B cell (primary cell): ENCODE measurements around the gene SMIM5.

Experiments used
- EZH2 ChIP-seq: IDR thresholded peaks from 2 replicates; pipeline ENCODE4 v1.6.1; 2012; ENCODE audit warnings: borderline replicate concordance, low read depth, mild to moderate bottlenecking, moderate library complexity, low read length; ENCODE audit not compliant: insufficient read depth, poor library complexity, severe bottlenecking
- TF ChIP-seq, protein P1 (sequence below): fragments of 200-600 bp; IDR thresholded peaks from one replicate; pipeline ENCODE4 v1.8.0; 2022; ENCODE audit warnings: antibody characterized with exemption, mild to moderate bottlenecking

DNA sequence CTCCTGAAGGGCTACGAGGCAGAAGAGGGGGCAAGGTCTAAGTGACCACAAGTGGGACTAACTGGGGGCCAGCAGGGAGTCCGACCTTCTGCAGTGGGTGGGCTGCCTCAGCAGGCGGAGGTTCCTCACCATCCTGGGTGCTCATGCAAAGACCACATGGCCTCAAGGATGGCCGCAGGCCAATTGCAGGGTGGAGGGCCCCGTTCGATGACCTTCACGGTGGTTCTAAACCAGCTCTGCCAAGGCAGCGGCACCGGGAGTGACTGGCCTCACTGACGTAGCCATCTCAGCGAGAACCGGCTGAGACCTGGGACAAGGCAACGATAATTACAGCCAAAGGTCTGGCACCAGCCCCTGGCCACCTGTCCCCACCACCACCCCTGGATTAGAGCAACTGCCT is 5.7 kb downstream of the SMIM5 start:
- TF ChIP-seq, protein P1, sequence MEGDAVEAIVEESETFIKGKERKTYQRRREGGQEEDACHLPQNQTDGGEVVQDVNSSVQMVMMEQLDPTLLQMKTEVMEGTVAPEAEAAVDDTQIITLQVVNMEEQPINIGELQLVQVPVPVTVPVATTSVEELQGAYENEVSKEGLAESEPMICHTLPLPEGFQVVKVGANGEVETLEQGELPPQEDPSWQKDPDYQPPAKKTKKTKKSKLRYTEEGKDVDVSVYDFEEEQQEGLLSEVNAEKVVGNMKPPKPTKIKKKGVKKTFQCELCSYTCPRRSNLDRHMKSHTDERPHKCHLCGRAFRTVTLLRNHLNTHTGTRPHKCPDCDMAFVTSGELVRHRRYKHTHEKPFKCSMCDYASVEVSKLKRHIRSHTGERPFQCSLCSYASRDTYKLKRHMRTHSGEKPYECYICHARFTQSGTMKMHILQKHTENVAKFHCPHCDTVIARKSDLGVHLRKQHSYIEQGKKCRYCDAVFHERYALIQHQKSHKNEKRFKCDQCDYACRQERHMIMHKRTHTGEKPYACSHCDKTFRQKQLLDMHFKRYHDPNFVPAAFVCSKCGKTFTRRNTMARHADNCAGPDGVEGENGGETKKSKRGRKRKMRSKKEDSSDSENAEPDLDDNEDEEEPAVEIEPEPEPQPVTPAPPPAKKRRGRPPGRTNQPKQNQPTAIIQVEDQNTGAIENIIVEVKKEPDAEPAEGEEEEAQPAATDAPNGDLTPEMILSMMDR, result no peak
- TF ChIP-seq EZH2, result no peak
